Astrocyte (in vitro differentiated cells and primary cell): Measurements from ENCODE around the gene CERS6. TPM values are rescaled to one million over a fixed set of nuclear protein-coding genes. Genes with fewer than 3 reads are reported as not detected.

ENCODE experiments used
- DNase-seq: peaks from one replicate; pipeline ENCODE4 v3.0.0-alpha.2; 2010; ENCODE audit warnings: low read depth
- FAIRE-seq: peaks from 2 replicates; lab custom pipeline; 2011; peaks lifted over from hg19 to GRCh38; lab: Jason Lieb, UNC
- H2AFZ ChIP-seq: 2 replicates; pipeline ENCODE4 v1.6.0; 2012; ENCODE audit warnings: low read depth, low read length, inconsistent platforms
- H3K27ac ChIP-seq: 2 replicates; pipeline ENCODE4 v1.5.1; 2011; ENCODE audit warnings: low read depth, low read length, inconsistent platforms
- H3K27me3 ChIP-seq: 2 replicates; pipeline ENCODE4 v1.6.0; 2011; ENCODE audit warnings: low read length, inconsistent platforms; ENCODE audit not compliant: insufficient read depth
- H3K36me3 ChIP-seq: 2 replicates; pipeline ENCODE4 v1.5.1; 2011; ENCODE audit warnings: low read length, inconsistent platforms; ENCODE audit not compliant: insufficient read depth
- H3K4me1 ChIP-seq: 2 replicates; pipeline ENCODE4 v1.5.1; 2011; ENCODE audit warnings: low read length, inconsistent platforms; ENCODE audit not compliant: insufficient read depth
- H3K4me2 ChIP-seq: 2 replicates; pipeline ENCODE4 v1.6.0; 2012; ENCODE audit warnings: low read length, inconsistent platforms
- H3K4me3 ChIP-seq: 2 replicates; pipeline ENCODE4 v1.5.1; 2011; ENCODE audit warnings: low read depth, mild to moderate bottlenecking, low read length, inconsistent platforms; ENCODE audit not compliant: insufficient read depth
- H3K79me2 ChIP-seq: 2 replicates; pipeline ENCODE4 v1.6.0; 2012; ENCODE audit warnings: mild to moderate bottlenecking, low read length, inconsistent platforms; ENCODE audit not compliant: insufficient read depth
- H3K9ac ChIP-seq: 2 replicates; pipeline ENCODE4 v1.6.0; 2012; ENCODE audit warnings: mild to moderate bottlenecking, low read length, inconsistent platforms
- H3K9me3 ChIP-seq: 2 replicates; pipeline ENCODE4 v1.5.1; 2012; ENCODE audit warnings: low read depth, mild to moderate bottlenecking, low read length, inconsistent platforms; ENCODE audit not compliant: insufficient read depth
- H4K20me1 ChIP-seq: 2 replicates; pipeline ENCODE4 v1.6.0; 2012; ENCODE audit warnings: low read length, inconsistent platforms; ENCODE audit not compliant: insufficient read depth
- H3K27ac Mint-ChIP-seq: one replicate; pipeline ENCODE4 v1.8.0; 2021; ENCODE audit warnings: mild to moderate bottlenecking, mixed read lengths; ENCODE audit not compliant: unreplicated experiment
- H3K27me3 Mint-ChIP-seq: one replicate; pipeline ENCODE4 v1.8.0; 2021; ENCODE audit warnings: low read depth, mixed read lengths; ENCODE audit not compliant: unreplicated experiment
- H3K36me3 Mint-ChIP-seq: one replicate; pipeline ENCODE4 v1.8.0; 2021; ENCODE audit warnings: low read depth, mixed read lengths; ENCODE audit not compliant: unreplicated experiment
- H3K4me1 Mint-ChIP-seq: one replicate; pipeline ENCODE4 v1.8.0; 2021; ENCODE audit warnings: low read depth, mixed read lengths; ENCODE audit not compliant: unreplicated experiment
- H3K4me3 Mint-ChIP-seq: one replicate; pipeline ENCODE4 v1.8.0; 2021; ENCODE audit warnings: mild to moderate bottlenecking, moderate library complexity, mixed read lengths; ENCODE audit not compliant: unreplicated experiment
- H3K9me3 Mint-ChIP-seq: one replicate; pipeline ENCODE4 v1.8.0; 2021; ENCODE audit warnings: mild to moderate bottlenecking, mixed read lengths; ENCODE audit not compliant: unreplicated experiment
- CTCF ChIP-seq: IDR thresholded peaks from 2 replicates; pipeline ENCODE4 v1.5.1; 2011; ENCODE audit warnings: low read depth, mild to moderate bottlenecking, inconsistent platforms, low read length, moderate library complexity; ENCODE audit not compliant: insufficient read depth
- EZH2 ChIP-seq: IDR thresholded peaks from 2 replicates; pipeline ENCODE4 v1.6.1; 2012; ENCODE audit warnings: mild to moderate bottlenecking, low read length, inconsistent platforms; ENCODE audit not compliant: insufficient read depth
- total RNA-seq: library from RNA; stranded (reverse); gene quantifications from 2 replicates; pipeline ENCODE4 v1.2.1, GENCODE V29; 2021

CERS6 gene
- total RNA-seq, 1 donor from 2014 or later, result 23.4 TPM

- Histone ChIP-seq H3K36me3 (no peaks in the 10 kb centered on the region), H3K27me3 (no peaks in the 10 kb centered on the region), H4K20me1 (no peaks in the 10 kb centered on the region), H3K79me2 (no peaks in the 10 kb centered on the region), H3K27ac (peak overlapping the region; percentile 59), H3K4me1 (peaks cover 15% of the 10 kb centered on the region), H3K9ac (peak overlapping the region; percentile 38), H2AFZ (peak overlapping the region; percentile 24), H3K9me3 (no peaks in the 10 kb centered on the region), H3K4me3 (no peak overlapping the region), H3K4me2 (peak overlapping the region; percentile 70)
- Mint-ChIP-seq H3K27me3 (no peaks in the 10 kb centered on the region), H3K36me3 (peaks cover 7% of the 10 kb centered on the region), H3K9me3 (no peaks in the 10 kb centered on the region), H3K4me1 (peaks cover 27% of the 10 kb centered on the region), H3K27ac (peak overlapping the region; percentile 96), H3K4me3 (no peak overlapping the region)
- TF ChIP-seq CTCF, result no peak
- no peak for TF ChIP-seq EZH2
- FAIRE-seq (peak; percentile 82), DNase-seq (peak; percentile 69)
Measured at GRCh38 chr2:168583710-168584521, 127.8 kb downstream of the CERS6 start.

- no peaks in the 10 kb centered on the region for H3K36me3 ChIP-seq
- H2AFZ ChIP-seq, result no peak overlapping the region
- H3K4me1 ChIP-seq, result peaks cover 15% of the 10 kb centered on the region
- no peaks in the 10 kb centered on the region for H3K27me3 ChIP-seq
- DNase-seq (no peak), FAIRE-seq (no peak)
- H3K4me3 ChIP-seq, result no peak overlapping the region
- no peak overlapping the region for H3K27ac ChIP-seq
- H3K9ac ChIP-seq, result no peak overlapping the region
- Mint-ChIP-seq H3K27ac (peak overlapping the region; percentile 22), H3K27me3 (no peaks in the 10 kb centered on the region), H3K4me3 (no peak overlapping the region), H3K4me1 (peaks cover 30% of the 10 kb centered on the region), H3K36me3 (peaks cover 7% of the 10 kb centered on the region), H3K9me3 (no peaks in the 10 kb centered on the region)
- H3K4me2 ChIP-seq, result no peak overlapping the region
- H3K79me2 ChIP-seq, result no peaks in the 10 kb centered on the region
- no peaks in the 10 kb centered on the region for H3K9me3 ChIP-seq
- H4K20me1 ChIP-seq, result no peaks in the 10 kb centered on the region
- TF ChIP-seq CTCF, result no peak
- no peak for TF ChIP-seq EZH2
Measured at GRCh38 chr2:168584911-168585310, 128.8 kb downstream of the CERS6 start.

- no peaks in the 10 kb centered on the region for H3K79me2 ChIP-seq
- no peak for FAIRE-seq
- no peak overlapping the region for H3K27ac ChIP-seq
- H3K9me3 ChIP-seq, result no peaks in the 10 kb centered on the region
- H3K4me2 ChIP-seq, result no peak overlapping the region
- H3K36me3 ChIP-seq, result no peaks in the 10 kb centered on the region
- no peak overlapping the region for H2AFZ ChIP-seq
- no peak for DNase-seq
- no peaks in the 10 kb centered on the region for H3K9me3 Mint-ChIP-seq
- H3K9ac ChIP-seq, result no peak overlapping the region
- H3K27me3 Mint-ChIP-seq, result no peaks in the 10 kb centered on the region
- no peak for TF ChIP-seq EZH2
- TF ChIP-seq CTCF, result no peak
- no peak overlapping the region for H3K4me3 ChIP-seq
- no peak overlapping the region for H3K27ac Mint-ChIP-seq
- peaks cover 31% of the 10 kb centered on the region for H3K4me1 Mint-ChIP-seq
- no peaks in the 10 kb centered on the region for H4K20me1 ChIP-seq
- H3K27me3 ChIP-seq, result no peaks in the 10 kb centered on the region
- H3K4me1 ChIP-seq, result peaks cover 15% of the 10 kb centered on the region
- H3K4me3 Mint-ChIP-seq, result no peak overlapping the region
- H3K36me3 Mint-ChIP-seq, result peaks cover 7% of the 10 kb centered on the region
Measured at GRCh38 chr2:168585700-168586099, 129.6 kb downstream of the CERS6 start.
